Ishikawa (cell line): ENCODE data around the gene PXN.
A peak's percentile ranks its signal among the peaks of the same experiment; 100 is the strongest.

Experiments
- RAD21 ChIP-seq: IDR thresholded peaks from 2 replicates; pipeline ENCODE4 v1.6.1; 2012; ENCODE audit warnings: low read depth
- TEAD4 ChIP-seq: IDR thresholded peaks from 2 replicates; pipeline ENCODE4 v1.6.1; 2012

DNA sequence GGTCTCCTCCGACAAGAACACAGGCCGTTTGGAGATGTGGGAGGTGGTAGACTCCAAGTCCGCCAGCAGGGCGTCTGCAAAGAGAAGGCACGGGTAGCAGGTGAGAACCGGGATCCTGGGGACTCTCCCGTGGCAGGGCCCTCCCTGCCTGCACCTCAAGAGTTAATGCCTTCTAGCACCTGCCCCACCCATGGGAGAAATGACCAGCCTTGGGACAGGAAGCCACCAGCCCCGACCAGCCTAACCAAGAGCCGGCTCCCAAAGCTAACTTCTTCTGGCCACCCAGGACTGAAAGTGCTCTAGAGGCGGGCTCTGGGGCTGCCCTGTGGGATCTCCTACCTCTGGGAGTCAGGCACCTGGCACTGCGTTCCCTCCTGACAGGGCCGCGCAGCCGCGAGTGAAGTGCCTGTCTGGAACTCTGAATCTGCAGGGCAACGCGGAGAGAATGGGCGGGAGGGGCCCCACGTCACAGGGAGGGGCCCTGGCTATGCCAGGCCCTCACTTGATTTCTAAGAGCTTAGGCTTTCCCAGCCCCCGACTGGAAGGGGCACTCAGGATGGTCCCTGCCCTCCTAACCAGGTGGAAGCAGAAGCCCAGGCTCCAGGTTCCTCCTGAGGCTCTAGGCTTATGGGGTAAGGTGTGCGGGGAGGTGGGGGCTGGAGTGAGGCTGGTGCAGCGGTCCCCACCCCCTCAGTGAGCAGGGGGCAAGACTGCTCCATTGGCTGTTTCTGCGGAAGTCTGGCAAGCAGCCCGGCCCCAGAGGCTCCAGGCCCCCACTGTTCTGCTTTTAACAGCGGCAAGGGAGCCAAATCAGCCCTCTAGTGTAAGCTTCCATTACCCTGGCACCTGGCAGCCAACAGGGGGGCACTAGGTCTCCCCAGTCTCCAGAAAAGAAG lies 41.0 kb downstream of the PXN start:
- TF ChIP-seq TEAD4 (no peak), RAD21 (peak; percentile 6; the same call in 1 of the 2 replicates)
